Panc1 (cell line): ENCODE measurements around the gene RASA4B. TPM values are rescaled to one million over a fixed set of nuclear protein-coding genes. Genes with fewer than 3 reads are reported as not detected.

Experiments used
- ATAC-seq: fragments of 200-7000 bp; cut with Tn5 transposase; 2 replicates; pipeline ENCODE4 v1.9.1; 2020; ENCODE audit warnings: mild to moderate bottlenecking, moderate library complexity
- BruUV-seq: library from RNA; stranded (reverse); fragments of 400-500 nt; replicated peaks from 2 replicates; lab custom pipeline; 2021; lab: Mats Ljungman, UMichigan
- CTCF ChIA-PET: fragments of 300-600 bp; sonication (Branson Sonifier 250); formaldehyde crosslinking; loops from one replicate; lab custom pipeline; 2022; ENCODE audit warnings: antibody characterized with exemption; lab: Charles Lee
- POLR2A ChIA-PET: fragments of 300-600 bp; sonication (Branson Sonifier 250); formaldehyde crosslinking; loops from one replicate; lab custom pipeline; 2022; ENCODE audit warnings: antibody characterized with exemption; lab: Charles Lee
- DNase-seq: peaks from one replicate; pipeline ENCODE4 v3.0.0-alpha.2; 2010; ENCODE audit warnings: low read depth, low spot score
- H3K27ac ChIP-seq: 2 replicates; pipeline ENCODE4 v1.5.1; 2011; ENCODE audit warnings: mild to moderate bottlenecking, low read length, inconsistent platforms
- H3K27me3 ChIP-seq: fragments of 200-500 bp; sonication (Bioruptor generic); 2 replicates; pipeline ENCODE4 v1.6.0; 2014; ENCODE audit warnings: low read length, inconsistent platforms; ENCODE audit not compliant: control insufficient read depth, insufficient read depth
- H3K36me3 ChIP-seq: fragments of 200-500 bp; sonication (Bioruptor generic); 2 replicates; pipeline ENCODE4 v1.5.1; 2014; ENCODE audit warnings: inconsistent platforms, mild to moderate bottlenecking, low read length, moderate library complexity; ENCODE audit not compliant: control insufficient read depth, insufficient read depth
- H3K4me1 ChIP-seq: 2 replicates; pipeline ENCODE4 v1.5.1; 2011; ENCODE audit warnings: inconsistent platforms, mild to moderate bottlenecking, low read length, moderate library complexity; ENCODE audit not compliant: control insufficient read depth, insufficient read depth
- H3K4me3 ChIP-seq, 2 experiments: 2 replicates each; pipeline ENCODE4 v1.5.1; 2011 to 2012; ENCODE audit warnings: low read depth in 2 of 2, low read length in 2 of 2, mild to moderate bottlenecking in 2 of 2, inconsistent platforms in 1 of 2, moderate library complexity in 1 of 2
- H3K9me3 ChIP-seq: fragments of 200-500 bp; sonication (Bioruptor generic); 2 replicates; pipeline ENCODE4 v1.5.1; 2014; ENCODE audit warnings: low read depth, mild to moderate bottlenecking, inconsistent platforms, low read length, moderate library complexity; ENCODE audit not compliant: control insufficient read depth, insufficient read depth
- POLR2AphosphoS5 ChIP-seq: IDR thresholded peaks from 2 replicates; pipeline ENCODE4 v1.6.1; 2012; ENCODE audit warnings: mild to moderate bottlenecking, low read depth, low read length, moderate library complexity
- SIN3A ChIP-seq: IDR thresholded peaks from 2 replicates; pipeline ENCODE4 v1.6.1; 2012; ENCODE audit warnings: low read depth, mild to moderate bottlenecking, low read length, moderate library complexity, borderline replicate concordance; ENCODE audit not compliant: insufficient read depth
- TCF7L2 ChIP-seq: IDR thresholded peaks from 2 replicates; pipeline ENCODE4 v1.6.1; 2011; ENCODE audit warnings: mild to moderate bottlenecking, low read depth, low read length, inconsistent platforms
- in situ Hi-C: cut with HindIII; loops from 2 replicates; pipeline ENCODE4 v1.10.0; 2016; ENCODE audit warnings: low sequenced_read_pairs, low pct_unique_long_range_greater_than_20kb
- intact Hi-C: fragments of 100-400 bp; cut with micrococcal nuclease; formaldehyde crosslinking; loops from one replicate; pipeline ENCODE4 v1.10.0; 2022; ENCODE audit not compliant: unreplicated experiment
- microRNA-seq: library from miRNA; unstranded; fragments of <30 nt; microRNA quantifications from one replicate; pipeline ENCODE4 v1.1.0, GENCODE V29; 2020; ENCODE audit not compliant: unreplicated experiment
- total RNA-seq: library from RNA; stranded (reverse); gene quantifications from one replicate; pipeline ENCODE4 v1.2.1, GENCODE V29; 2021; ENCODE audit not compliant: unreplicated experiment
- TF ChIP-seq, protein P1 (sequence below): fragments of 450-650 bp; IDR thresholded peaks from 2 replicates; pipeline ENCODE4 v1.5.1; 2017; ENCODE audit warnings: mild to moderate bottlenecking
- TF ChIP-seq, protein P2 (sequence below), 2 experiments: IDR thresholded peaks; 2 replicates each; pipeline ENCODE4 v1.6.1; 2011 to 2012; ENCODE audit warnings: low read depth in 2 of 2, control low read depth in 1 of 2, low read length in 1 of 2, mild to moderate bottlenecking in 1 of 2, moderate library complexity in 1 of 2; ENCODE audit not compliant: insufficient read depth in 1 of 2

Gene RASA4B
- total RNA-seq, 1 experiment from 2014 or later = 1.2 TPM

DNA sequence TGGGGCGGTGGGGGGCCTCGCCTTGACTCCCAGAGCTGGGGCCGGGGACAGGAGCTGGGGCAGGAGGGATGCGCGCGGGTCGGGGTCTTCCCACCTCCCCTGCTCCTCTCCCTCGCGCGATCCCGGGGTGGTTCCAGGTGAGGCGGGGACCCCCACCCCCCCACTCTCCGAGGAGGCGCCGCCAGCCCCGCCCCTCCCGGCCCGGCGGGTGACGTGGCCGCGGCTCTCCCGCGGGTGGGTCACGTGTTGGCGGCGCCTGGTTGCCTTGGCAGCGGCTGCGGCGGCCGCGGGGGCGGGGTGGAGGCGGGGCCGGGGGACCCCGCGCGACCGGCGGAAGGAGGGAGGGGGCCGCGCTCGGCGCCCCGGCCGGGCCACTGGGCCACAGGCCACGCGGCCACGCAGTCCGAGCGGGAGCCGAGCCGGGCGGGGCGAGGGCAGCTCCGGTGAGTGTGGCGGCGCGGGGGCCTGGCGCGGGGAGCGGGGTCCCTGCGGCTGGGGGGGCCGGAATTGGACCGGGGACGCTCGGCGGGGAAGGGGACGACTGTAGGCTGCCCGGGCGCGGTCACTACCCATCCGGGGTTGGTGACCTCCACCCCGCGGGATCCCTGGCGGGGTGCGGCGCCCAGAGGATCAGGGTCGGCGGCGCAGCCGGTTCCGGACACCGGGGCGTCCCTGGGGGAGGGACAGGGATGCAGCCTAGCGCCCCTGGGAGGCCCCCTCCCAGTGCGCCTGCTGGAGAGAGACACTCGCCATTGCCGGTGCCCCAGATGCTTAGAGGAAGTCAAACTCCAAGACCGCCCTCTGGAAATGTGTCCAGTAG is 84.1 kb downstream of the RASA4B start, which contains the start of gene ORAI2:
Gene ORAI2 (plus strand): TSS at position 357 of the 820 bp plus-strand sequence. CDS start 5,382 bp downstream, outside the sequence.
- Histone ChIP-seq H3K4me3 (peak within 1 kb of the TSS; percentile 69 to 81), H3K36me3 (no peaks in the 10 kb centered on the region), H3K27me3 (no peaks in the 10 kb centered on the region), H3K27ac (peak within 1 kb of the TSS; percentile 90), H3K9me3 (no peaks in the 10 kb centered on the region), H3K4me1 (peaks cover 31% of the 10 kb centered on the region)
- no TSS peak for BruUV-seq
- no peak for TF ChIP-seq TCF7L2
- no peak for TF ChIP-seq POLR2AphosphoS5
- peak; percentile 15; the same call in 1 of the 2 replicates for TF ChIP-seq SIN3A
- TF ChIP-seq, protein P1, sequence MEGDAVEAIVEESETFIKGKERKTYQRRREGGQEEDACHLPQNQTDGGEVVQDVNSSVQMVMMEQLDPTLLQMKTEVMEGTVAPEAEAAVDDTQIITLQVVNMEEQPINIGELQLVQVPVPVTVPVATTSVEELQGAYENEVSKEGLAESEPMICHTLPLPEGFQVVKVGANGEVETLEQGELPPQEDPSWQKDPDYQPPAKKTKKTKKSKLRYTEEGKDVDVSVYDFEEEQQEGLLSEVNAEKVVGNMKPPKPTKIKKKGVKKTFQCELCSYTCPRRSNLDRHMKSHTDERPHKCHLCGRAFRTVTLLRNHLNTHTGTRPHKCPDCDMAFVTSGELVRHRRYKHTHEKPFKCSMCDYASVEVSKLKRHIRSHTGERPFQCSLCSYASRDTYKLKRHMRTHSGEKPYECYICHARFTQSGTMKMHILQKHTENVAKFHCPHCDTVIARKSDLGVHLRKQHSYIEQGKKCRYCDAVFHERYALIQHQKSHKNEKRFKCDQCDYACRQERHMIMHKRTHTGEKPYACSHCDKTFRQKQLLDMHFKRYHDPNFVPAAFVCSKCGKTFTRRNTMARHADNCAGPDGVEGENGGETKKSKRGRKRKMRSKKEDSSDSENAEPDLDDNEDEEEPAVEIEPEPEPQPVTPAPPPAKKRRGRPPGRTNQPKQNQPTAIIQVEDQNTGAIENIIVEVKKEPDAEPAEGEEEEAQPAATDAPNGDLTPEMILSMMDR = no peak
- TF ChIP-seq, protein P2, sequence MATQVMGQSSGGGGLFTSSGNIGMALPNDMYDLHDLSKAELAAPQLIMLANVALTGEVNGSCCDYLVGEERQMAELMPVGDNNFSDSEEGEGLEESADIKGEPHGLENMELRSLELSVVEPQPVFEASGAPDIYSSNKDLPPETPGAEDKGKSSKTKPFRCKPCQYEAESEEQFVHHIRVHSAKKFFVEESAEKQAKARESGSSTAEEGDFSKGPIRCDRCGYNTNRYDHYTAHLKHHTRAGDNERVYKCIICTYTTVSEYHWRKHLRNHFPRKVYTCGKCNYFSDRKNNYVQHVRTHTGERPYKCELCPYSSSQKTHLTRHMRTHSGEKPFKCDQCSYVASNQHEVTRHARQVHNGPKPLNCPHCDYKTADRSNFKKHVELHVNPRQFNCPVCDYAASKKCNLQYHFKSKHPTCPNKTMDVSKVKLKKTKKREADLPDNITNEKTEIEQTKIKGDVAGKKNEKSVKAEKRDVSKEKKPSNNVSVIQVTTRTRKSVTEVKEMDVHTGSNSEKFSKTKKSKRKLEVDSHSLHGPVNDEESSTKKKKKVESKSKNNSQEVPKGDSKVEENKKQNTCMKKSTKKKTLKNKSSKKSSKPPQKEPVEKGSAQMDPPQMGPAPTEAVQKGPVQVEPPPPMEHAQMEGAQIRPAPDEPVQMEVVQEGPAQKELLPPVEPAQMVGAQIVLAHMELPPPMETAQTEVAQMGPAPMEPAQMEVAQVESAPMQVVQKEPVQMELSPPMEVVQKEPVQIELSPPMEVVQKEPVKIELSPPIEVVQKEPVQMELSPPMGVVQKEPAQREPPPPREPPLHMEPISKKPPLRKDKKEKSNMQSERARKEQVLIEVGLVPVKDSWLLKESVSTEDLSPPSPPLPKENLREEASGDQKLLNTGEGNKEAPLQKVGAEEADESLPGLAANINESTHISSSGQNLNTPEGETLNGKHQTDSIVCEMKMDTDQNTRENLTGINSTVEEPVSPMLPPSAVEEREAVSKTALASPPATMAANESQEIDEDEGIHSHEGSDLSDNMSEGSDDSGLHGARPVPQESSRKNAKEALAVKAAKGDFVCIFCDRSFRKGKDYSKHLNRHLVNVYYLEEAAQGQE (IDR thresholded peaks at IDR 0.05; ENCODE audit: insufficient read depth in 1 of 2, low read depth in 2 of 2, low read length in 1 of 2) = no peak
- in situ Hi-C loops = no loop called here
- ChIA-PET POLR2A (no interaction called here), CTCF (no interaction called here)
- intact Hi-C loops = no loop called here
- no peak for DNase-seq
- ATAC-seq = peak; percentile 81

Small RNAs within 50 kb of the gene (microRNA-seq; reads per million reads assigned to microRNA genes)
- gene MIR4467 = not detected
- 11.4 reads per million, percentile 32 among the genes with 10 or more reads in this experiment for gene MIR5090

Other genes starting within 250 kb of the RASA4B start
- gene SH2B2, start 230.9 kb downstream of the RASA4B start, total RNA-seq = 2.8 TPM
- gene SPDYE6, start 161.3 kb downstream of the RASA4B start, total RNA-seq = not detected
- gene PRKRIP1, start 121.4 kb downstream of the RASA4B start, total RNA-seq = 24.9 TPM
- 76.9 TPM for gene ORAI2, start 84.2 kb downstream of the RASA4B start, total RNA-seq
- 19.0 TPM for gene ALKBH4, start 52.9 kb downstream of the RASA4B start, total RNA-seq
- gene LRWD1, start 52.8 kb downstream of the RASA4B start, total RNA-seq = 55.8 TPM
- 69.4 TPM for gene POLR2J, start 38.9 kb downstream of the RASA4B start, total RNA-seq
- gene UPK3BL2, start 25.9 kb upstream of the RASA4B start, total RNA-seq = 14.4 TPM
- not detected for gene SPDYE2, start 33.4 kb upstream of the RASA4B start, total RNA-seq
- 28.1 TPM for gene POLR2J3, start 54.8 kb upstream of the RASA4B start, total RNA-seq
- gene RASA4, start 99.0 kb upstream of the RASA4B start, total RNA-seq = 7.1 TPM
- 23.1 TPM for gene UPK3BL1, start 125.0 kb upstream of the RASA4B start, total RNA-seq
- not detected for gene SPDYE2B, start 132.5 kb upstream of the RASA4B start, total RNA-seq
- 10.0 TPM for gene POLR2J2, start 153.9 kb upstream of the RASA4B start, total RNA-seq
- 8.9 TPM for gene FAM185A, start 231.2 kb upstream of the RASA4B start, total RNA-seq